Liver (tissue), 9 donors: ENCODE measurements around the gene APOA1. TPM values are rescaled to one million over a fixed set of nuclear protein-coding genes. Genes with fewer than 3 reads are reported as not detected.
A peak's percentile ranks its signal among the peaks of the same experiment; 100 is the strongest.

ENCODE experiments used
- DNase-seq: peaks from one replicate; pipeline ENCODE4 v3.0.0-alpha.2; 2017; ENCODE audit warnings: low spot score
- H3K27ac ChIP-seq, 2 donors: one replicate each; pipeline ENCODE4 v1.7.0; 2013; ENCODE audit warnings: inconsistent platforms in 2 of 2, low read length in 2 of 2, control low read depth in 1 of 2, low read depth in 1 of 2, mild to moderate bottlenecking in 1 of 2
- H3K27me3 ChIP-seq, 4 donors: one replicate each; pipeline versions ENCODE4 v1.6.1 to v1.7.0; 2013; ENCODE audit warnings: low read length in 3 of 4, inconsistent platforms in 1 of 4, mild to moderate bottlenecking in 1 of 4, moderate library complexity in 1 of 4; ENCODE audit not compliant: control insufficient read depth in 4 of 4, insufficient read depth in 4 of 4
- H3K36me3 ChIP-seq, 4 donors: one replicate each; pipeline versions ENCODE4 v1.6.1 to v1.7.0; 2013; ENCODE audit warnings: low read length in 3 of 4, mild to moderate bottlenecking in 3 of 4, low read depth in 1 of 4, moderate library complexity in 1 of 4; ENCODE audit not compliant: control insufficient read depth in 4 of 4, insufficient read depth in 3 of 4
- H3K4me1 ChIP-seq, 4 donors: one replicate each; pipeline versions ENCODE4 v1.6.1 to v1.7.0; 2013; ENCODE audit warnings: low read length in 3 of 4, mild to moderate bottlenecking in 3 of 4, moderate library complexity in 1 of 4; ENCODE audit not compliant: control insufficient read depth in 4 of 4, insufficient read depth in 4 of 4
- H3K4me3 ChIP-seq, 3 donors: one replicate each; pipeline versions ENCODE4 v1.6.1 to v1.7.0; 2013; ENCODE audit warnings: low read length in 3 of 3, control low read depth in 1 of 3, low read depth in 1 of 3, mild to moderate bottlenecking in 1 of 3
- H3K9ac ChIP-seq, 2 donors: one replicate each; pipeline ENCODE4 v1.7.0; 2013; ENCODE audit warnings: low read length in 2 of 2, mild to moderate bottlenecking in 2 of 2, moderate library complexity in 2 of 2, control low read depth in 1 of 2, low read depth in 1 of 2
- H3K9me3 ChIP-seq, 4 donors: one replicate each; pipeline versions ENCODE4 v1.6.1 to v1.7.0; 2013; ENCODE audit warnings: low read length in 3 of 4; ENCODE audit not compliant: control insufficient read depth in 4 of 4
- EGR1 ChIP-seq, 2 donors: IDR thresholded peaks; 2 replicates each; pipeline ENCODE4 v1.6.1; 2016 to 2018; ENCODE audit warnings: antibody characterized with exemption in 2 of 2, low read depth in 2 of 2
- FOXA1 ChIP-seq: IDR thresholded peaks from 2 replicates; pipeline ENCODE4 v1.6.1; 2016; ENCODE audit warnings: antibody characterized with exemption
- FOXA2 ChIP-seq: IDR thresholded peaks from 2 replicates; pipeline ENCODE4 v1.6.1; 2016; ENCODE audit warnings: antibody characterized with exemption
- GABPA ChIP-seq, 2 donors: IDR thresholded peaks in 1 of 2; conservative IDR thresholded peaks in 1 of 2; 2 replicates each; pipeline ENCODE4 v1.6.1; 2016; ENCODE audit warnings: antibody characterized with exemption in 2 of 2, mild to moderate bottlenecking in 1 of 2, moderate library complexity in 1 of 2
- HNF4A ChIP-seq, 2 donors: conservative IDR thresholded peaks; 2 replicates each; pipeline ENCODE4 v1.6.1; 2016; ENCODE audit warnings: antibody characterized with exemption in 2 of 2, mild to moderate bottlenecking in 2 of 2
- HNF4G ChIP-seq: IDR thresholded peaks from 2 replicates; pipeline ENCODE4 v1.6.1; 2016; ENCODE audit warnings: antibody characterized with exemption
- JUND ChIP-seq, 2 donors: IDR thresholded peaks; 2 replicates each; pipeline ENCODE4 v1.6.1; 2016; ENCODE audit warnings: antibody characterized with exemption in 2 of 2
- NR2F2 ChIP-seq: IDR thresholded peaks from 2 replicates; pipeline ENCODE4 v1.6.1; 2016; ENCODE audit warnings: antibody characterized with exemption
- RAD21 ChIP-seq, 2 donors: IDR thresholded peaks; 2 replicates each; pipeline ENCODE4 v1.6.1; 2016; ENCODE audit warnings: antibody characterized with exemption in 2 of 2, mild to moderate bottlenecking in 2 of 2
- RXRA ChIP-seq, 2 donors: IDR thresholded peaks; 2 replicates each; pipeline ENCODE4 v1.6.1; 2017 to 2018; ENCODE audit warnings: antibody characterized with exemption in 2 of 2, mild to moderate bottlenecking in 1 of 2
- SP1 ChIP-seq: IDR thresholded peaks from 2 replicates; pipeline ENCODE4 v1.6.1; 2018; ENCODE audit warnings: antibody characterized with exemption, mild to moderate bottlenecking
- TAF1 ChIP-seq: conservative IDR thresholded peaks from 2 replicates; pipeline ENCODE4 v1.6.1; 2016; ENCODE audit warnings: antibody characterized with exemption, mild to moderate bottlenecking
- YY1 ChIP-seq: IDR thresholded peaks from 2 replicates; pipeline ENCODE4 v1.6.1; 2016; ENCODE audit warnings: antibody characterized with exemption, mild to moderate bottlenecking
- WGBS: extraction: QIAGEN DNeasy Blood & Tissue Kit; methylation state at CpG from one replicate; pipeline ENCODE4 v1.1.7; 2013; 5-methylcytosine and 5-hydroxymethylcytosine counted together
- polyA plus RNA-seq, 2 donors: library from polyadenylated mRNA; stranded (reverse) in 1 of 2; unstranded in 1 of 2; fragments of 200-250 nt in 1 of 2; fragments of >200 nt in 1 of 2; fragmentation: Nextera tagmentation in 1 of 2; extraction: Ambion mirVana in 1 of 2; gene quantifications; one replicate each; pipeline versions ENCODE4 v1.2.1 to v1.2.3, GENCODE V29; 2013 to 2015
- total RNA-seq, 2 donors: library from RNA; depleted of rRNA; stranded (reverse); fragments of >200 nt; gene quantifications; one replicate each; pipeline ENCODE4 v1.2.3, GENCODE V29; 2014
- TF ChIP-seq, protein P1 (sequence below): IDR thresholded peaks from 2 replicates; pipeline ENCODE4 v1.6.1; 2016; ENCODE audit warnings: antibody characterized with exemption, mild to moderate bottlenecking
- TF ChIP-seq, protein P2 (sequence below): IDR thresholded peaks from 2 replicates; pipeline ENCODE4 v1.6.1; 2016; ENCODE audit warnings: antibody characterized with exemption
- TF ChIP-seq, protein P3 (sequence below): fragments of 150-350 bp; IDR thresholded peaks from 2 replicates; pipeline ENCODE4 v1.5.1; 2017; ENCODE audit warnings: improper control_type of control experiment, low read depth, low read length; ENCODE audit not compliant: missing input control
- TF ChIP-seq, protein P4 (sequence below): IDR thresholded peaks from 2 replicates; pipeline ENCODE4 v1.6.1; 2016; ENCODE audit warnings: antibody characterized with exemption
- TF ChIP-seq, protein P5 (sequence below): IDR thresholded peaks from 2 replicates; pipeline ENCODE4 v1.6.1; 2016; ENCODE audit warnings: antibody characterized with exemption
- donor health status: healthy.
- donor health status: healthy.
- donor health status: healthy.
- donor health status: healthy.
- donor health status: healthy.

The APOA1 gene
- total and polyA plus RNA-seq, 4 donors: 4,271 to 17,093 (median 8,590) TPM

DNA sequence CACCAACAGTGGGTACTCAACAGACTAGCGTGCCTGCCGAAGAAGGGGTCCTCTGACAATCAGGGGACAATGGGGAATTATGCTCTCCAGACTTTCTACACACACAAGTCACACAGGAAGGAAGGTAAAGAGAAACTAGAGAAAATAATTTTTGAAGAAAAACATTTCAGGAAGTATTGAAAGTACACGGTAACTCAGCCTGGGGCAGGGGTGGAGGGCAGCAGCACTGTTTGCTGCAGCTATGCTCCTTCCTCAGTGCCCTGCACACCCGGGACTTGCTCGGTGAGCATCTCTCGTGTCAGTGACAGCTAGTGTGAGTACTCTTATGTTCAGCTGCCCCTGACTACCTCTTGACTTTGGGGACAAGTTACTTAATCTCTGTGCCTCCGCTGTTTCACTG lies 18.0 kb upstream of the APOA1 start:
- Histone ChIP-seq H3K9ac (no peak overlapping the region), H3K9me3 (no peaks in the 10 kb centered on the region), H3K36me3 (peaks cover 0 to 29% (median 19%) of the 10 kb centered on the region in 4 donors), H3K27me3 (no peaks in the 10 kb centered on the region), H3K4me1 (peaks cover 13 to 37% (median 28%) of the 10 kb centered on the region in 4 donors), H3K27ac (no peak overlapping the region), H3K4me3 (no peak overlapping the region)
- 92% methylated on average over 7 of the region's 7 CpGs for WGBS
- TF ChIP-seq YY1 (no peak), NR2F2 (no peak), JUND (IDR thresholded peaks at IDR 0.05) (no peak), HNF4A (conservative IDR thresholded peaks at IDR 0.05) (no peak), FOXA1 (no peak), EGR1 (IDR thresholded peaks at IDR 0.05; ENCODE audit: low read depth in 2 of 2) (no peak), HNF4G (no peak), FOXA2 (no peak), GABPA (IDR thresholded peaks at IDR 0.05 in 1 of 2, conservative IDR thresholded peaks at IDR 0.05 in 1 of 2) (no peak)
- TF ChIP-seq, protein P1, sequence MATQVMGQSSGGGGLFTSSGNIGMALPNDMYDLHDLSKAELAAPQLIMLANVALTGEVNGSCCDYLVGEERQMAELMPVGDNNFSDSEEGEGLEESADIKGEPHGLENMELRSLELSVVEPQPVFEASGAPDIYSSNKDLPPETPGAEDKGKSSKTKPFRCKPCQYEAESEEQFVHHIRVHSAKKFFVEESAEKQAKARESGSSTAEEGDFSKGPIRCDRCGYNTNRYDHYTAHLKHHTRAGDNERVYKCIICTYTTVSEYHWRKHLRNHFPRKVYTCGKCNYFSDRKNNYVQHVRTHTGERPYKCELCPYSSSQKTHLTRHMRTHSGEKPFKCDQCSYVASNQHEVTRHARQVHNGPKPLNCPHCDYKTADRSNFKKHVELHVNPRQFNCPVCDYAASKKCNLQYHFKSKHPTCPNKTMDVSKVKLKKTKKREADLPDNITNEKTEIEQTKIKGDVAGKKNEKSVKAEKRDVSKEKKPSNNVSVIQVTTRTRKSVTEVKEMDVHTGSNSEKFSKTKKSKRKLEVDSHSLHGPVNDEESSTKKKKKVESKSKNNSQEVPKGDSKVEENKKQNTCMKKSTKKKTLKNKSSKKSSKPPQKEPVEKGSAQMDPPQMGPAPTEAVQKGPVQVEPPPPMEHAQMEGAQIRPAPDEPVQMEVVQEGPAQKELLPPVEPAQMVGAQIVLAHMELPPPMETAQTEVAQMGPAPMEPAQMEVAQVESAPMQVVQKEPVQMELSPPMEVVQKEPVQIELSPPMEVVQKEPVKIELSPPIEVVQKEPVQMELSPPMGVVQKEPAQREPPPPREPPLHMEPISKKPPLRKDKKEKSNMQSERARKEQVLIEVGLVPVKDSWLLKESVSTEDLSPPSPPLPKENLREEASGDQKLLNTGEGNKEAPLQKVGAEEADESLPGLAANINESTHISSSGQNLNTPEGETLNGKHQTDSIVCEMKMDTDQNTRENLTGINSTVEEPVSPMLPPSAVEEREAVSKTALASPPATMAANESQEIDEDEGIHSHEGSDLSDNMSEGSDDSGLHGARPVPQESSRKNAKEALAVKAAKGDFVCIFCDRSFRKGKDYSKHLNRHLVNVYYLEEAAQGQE: no peak
- TF ChIP-seq, protein P2, sequence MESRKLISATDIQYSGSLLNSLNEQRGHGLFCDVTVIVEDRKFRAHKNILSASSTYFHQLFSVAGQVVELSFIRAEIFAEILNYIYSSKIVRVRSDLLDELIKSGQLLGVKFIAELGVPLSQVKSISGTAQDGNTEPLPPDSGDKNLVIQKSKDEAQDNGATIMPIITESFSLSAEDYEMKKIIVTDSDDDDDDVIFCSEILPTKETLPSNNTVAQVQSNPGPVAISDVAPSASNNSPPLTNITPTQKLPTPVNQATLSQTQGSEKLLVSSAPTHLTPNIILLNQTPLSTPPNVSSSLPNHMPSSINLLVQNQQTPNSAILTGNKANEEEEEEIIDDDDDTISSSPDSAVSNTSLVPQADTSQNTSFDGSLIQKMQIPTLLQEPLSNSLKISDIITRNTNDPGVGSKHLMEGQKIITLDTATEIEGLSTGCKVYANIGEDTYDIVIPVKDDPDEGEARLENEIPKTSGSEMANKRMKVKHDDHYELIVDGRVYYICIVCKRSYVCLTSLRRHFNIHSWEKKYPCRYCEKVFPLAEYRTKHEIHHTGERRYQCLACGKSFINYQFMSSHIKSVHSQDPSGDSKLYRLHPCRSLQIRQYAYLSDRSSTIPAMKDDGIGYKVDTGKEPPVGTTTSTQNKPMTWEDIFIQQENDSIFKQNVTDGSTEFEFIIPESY: no peak
- TF ChIP-seq, protein P3, sequence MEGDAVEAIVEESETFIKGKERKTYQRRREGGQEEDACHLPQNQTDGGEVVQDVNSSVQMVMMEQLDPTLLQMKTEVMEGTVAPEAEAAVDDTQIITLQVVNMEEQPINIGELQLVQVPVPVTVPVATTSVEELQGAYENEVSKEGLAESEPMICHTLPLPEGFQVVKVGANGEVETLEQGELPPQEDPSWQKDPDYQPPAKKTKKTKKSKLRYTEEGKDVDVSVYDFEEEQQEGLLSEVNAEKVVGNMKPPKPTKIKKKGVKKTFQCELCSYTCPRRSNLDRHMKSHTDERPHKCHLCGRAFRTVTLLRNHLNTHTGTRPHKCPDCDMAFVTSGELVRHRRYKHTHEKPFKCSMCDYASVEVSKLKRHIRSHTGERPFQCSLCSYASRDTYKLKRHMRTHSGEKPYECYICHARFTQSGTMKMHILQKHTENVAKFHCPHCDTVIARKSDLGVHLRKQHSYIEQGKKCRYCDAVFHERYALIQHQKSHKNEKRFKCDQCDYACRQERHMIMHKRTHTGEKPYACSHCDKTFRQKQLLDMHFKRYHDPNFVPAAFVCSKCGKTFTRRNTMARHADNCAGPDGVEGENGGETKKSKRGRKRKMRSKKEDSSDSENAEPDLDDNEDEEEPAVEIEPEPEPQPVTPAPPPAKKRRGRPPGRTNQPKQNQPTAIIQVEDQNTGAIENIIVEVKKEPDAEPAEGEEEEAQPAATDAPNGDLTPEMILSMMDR: no peak
- TF ChIP-seq, protein P4, sequence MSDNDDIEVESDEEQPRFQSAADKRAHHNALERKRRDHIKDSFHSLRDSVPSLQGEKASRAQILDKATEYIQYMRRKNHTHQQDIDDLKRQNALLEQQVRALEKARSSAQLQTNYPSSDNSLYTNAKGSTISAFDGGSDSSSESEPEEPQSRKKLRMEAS: no peak
- TF ChIP-seq, protein P5, sequence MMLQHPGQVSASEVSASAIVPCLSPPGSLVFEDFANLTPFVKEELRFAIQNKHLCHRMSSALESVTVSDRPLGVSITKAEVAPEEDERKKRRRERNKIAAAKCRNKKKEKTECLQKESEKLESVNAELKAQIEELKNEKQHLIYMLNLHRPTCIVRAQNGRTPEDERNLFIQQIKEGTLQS: no peak
- no peak for DNase-seq

DNA sequence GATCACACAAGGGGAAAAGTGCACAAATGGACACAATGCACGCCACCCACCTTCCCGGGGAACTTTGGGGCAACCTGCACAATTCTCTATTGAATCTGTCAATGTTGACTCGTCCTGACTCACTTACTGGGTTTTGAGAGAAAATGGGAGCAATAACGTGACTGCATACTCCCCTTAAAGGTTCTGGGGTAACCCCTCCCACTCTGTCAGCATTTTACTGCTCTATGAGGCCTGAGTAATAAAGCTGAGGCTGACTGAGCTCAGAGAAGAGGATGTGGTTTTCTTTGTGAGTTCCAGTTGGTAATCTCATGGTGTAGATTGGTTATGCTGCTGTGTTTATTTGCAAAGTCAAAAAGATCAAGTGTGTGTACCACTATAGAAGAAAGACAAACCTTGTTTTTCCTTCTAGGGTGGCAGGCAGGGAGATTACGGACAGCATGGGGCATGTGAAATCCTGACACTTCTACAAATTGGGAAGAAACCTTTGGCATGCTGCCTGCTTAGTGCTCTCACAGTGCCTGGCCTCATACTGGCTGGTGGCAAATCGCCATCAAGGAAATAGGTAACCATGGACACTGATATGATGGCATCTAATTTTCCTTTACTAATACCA lies 16.1 kb upstream of the APOA1 start:
- Histone ChIP-seq H3K4me3 (no peak overlapping the region), H3K36me3 (peaks cover 5 to 19% (median 13%) of the 10 kb centered on the region in 4 donors), H3K4me1 (peaks cover 13 to 37% (median 28%) of the 10 kb centered on the region in 4 donors), H3K9ac (no peak overlapping the region), H3K9me3 (no peaks in the 10 kb centered on the region), H3K27ac (peak overlapping the region in 1 of 2 donors; percentile 16), H3K27me3 (no peaks in the 10 kb centered on the region)
- DNase-seq: no peak
- TF ChIP-seq TAF1 (no peak), YY1 (no peak), FOXA1 (no peak), RXRA (IDR thresholded peaks at IDR 0.05) (no peak), EGR1 (IDR thresholded peaks at IDR 0.05; ENCODE audit: low read depth in 2 of 2) (no peak), SP1 (no peak), GABPA (IDR thresholded peaks at IDR 0.05 in 1 of 2, conservative IDR thresholded peaks at IDR 0.05 in 1 of 2) (no peak), HNF4A (conservative IDR thresholded peaks at IDR 0.05) (no peak), RAD21 (IDR thresholded peaks at IDR 0.05) (no peak)
- TF ChIP-seq, protein P4: no peak
- TF ChIP-seq, protein P5: no peak
- WGBS: 74% methylated on average over 6 of the region's 6 CpGs
